GM18907 (cell line): ENCODE results near the gene FRMD4A.
A peak's percentile ranks its signal among the peaks of the same experiment; 100 is the strongest.
"Not testable (repeated sequence)": the region's sequence is repeated elsewhere in the genome, so short reads cannot be mapped to it uniquely, and the experiment has no call there.

Experiments used
- ATAC-seq: cut with Tn5 transposase; IDR thresholded peaks from one replicate; pipeline ENCODE4 v1.9.1; 2021; ENCODE audit warnings: mild to moderate bottlenecking, moderate library complexity; ENCODE audit not compliant: unreplicated experiment

FRMD4A gene

DNA sequence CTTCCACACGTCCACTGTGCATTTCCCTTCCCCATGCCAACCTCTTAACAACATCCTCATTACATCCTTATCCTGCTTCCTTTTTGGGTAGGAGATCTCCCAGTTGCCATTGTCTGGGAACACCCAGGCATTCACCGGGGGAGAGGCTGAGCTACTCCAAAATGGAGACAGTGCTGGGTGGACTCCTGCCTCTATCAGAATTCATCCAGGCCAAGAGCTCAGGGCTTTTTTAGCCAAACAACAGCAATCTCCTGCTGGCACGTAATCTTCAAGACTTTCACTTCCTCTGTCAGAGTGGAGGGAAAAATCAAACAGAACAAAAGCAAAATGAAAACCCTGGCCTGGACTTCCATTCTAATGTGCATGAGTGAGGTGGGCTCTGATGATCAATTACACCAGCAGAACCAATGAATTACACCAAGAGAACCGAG is 499.0 kb downstream of the FRMD4A start:
- ATAC-seq, result peak; percentile 72

DNA sequence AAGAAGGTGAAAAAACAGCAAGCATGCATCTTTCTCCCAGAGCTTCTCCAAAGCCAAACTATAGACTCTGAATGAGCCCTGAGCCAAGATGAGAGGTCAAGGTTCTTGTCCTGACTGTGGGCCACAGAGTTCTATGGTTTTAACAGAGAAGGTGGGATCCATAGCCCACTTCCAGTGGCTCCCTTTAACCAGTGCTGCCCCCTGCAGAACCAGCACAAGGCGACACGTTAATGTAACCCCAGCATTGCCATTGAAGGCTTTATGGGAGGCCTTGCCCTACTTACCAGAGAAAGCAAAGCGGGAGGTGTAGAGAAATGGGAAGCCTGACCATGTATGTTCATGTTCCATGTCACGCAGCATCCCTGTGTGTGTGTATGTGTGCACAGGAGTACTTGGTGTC is 500.3 kb downstream of the FRMD4A start:
- no peak for ATAC-seq

DNA sequence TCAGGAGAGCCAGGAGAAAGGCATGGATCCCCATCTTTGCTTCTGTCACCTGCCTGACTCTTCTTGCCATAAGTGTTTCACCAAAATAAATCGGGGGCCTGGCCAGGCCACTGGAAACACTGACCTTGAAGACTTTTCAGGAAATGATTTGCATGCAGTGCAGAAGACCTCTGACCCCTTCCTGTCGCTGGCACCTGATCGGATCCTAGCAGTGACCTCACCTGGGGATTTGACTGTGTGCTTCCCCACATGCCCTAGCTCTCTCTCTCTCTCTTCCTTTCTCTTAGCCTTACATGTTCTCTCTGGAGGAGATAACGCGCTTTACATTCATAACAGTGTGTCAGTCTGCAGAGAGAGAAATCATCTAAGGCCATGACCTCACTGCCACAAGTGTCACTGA is 500.9 kb downstream of the FRMD4A start:
- ATAC-seq, result no peak

DNA sequence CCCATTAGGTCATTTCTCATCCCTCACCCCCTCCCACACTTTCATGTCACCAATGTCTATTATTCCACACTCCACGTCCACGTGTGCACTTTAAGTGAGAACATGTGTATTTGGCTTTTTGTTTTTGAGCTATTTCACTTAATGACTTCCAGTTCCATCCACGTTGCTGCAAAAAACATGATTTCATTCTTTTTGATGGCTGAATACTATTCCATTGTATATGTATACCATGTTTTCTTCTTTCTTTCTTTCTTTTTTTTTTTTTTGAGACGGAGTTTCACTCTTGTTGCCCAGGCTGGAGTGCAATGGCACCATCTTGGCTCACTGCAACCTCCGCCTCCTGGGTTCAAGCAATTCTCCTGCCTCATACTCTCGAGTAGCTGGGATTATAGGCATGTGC is 502.4 kb downstream of the FRMD4A start:
- ATAC-seq, result not testable (repeated sequence)

DNA sequence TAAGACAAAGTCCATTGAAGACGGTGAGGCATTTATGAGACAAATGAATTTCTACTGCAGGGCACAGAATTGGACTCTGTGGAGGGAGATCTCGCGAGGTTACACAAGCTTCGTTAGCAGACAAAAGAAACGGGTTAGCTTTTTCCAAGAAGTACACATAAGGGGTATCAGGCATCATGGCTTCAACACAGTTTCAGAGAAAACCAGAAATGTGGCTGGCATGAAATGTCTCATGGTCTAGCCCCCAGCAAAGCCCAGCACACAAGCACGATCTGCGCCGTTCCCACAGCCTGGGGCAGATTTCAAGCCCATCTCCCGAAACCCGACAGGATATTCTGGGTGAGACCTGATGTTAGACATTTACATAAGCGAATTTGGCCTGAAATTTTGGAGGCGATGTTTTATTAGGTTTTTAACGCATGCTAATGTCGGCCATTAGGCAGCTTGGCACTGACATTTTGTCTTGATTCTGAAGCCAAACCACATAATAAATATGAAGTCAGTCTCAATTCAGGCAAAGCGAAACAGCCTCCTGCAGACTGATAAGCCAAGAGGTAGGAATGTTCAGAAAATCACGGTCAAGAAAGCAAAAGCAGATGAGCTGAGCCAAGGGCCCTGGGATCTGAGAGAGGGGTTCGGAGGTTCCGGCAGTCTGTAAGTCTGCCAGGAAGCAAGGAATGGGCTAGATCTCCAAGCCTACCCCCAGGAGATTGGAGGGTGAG is 503.5 kb downstream of the FRMD4A start:
- no peak for ATAC-seq

DNA sequence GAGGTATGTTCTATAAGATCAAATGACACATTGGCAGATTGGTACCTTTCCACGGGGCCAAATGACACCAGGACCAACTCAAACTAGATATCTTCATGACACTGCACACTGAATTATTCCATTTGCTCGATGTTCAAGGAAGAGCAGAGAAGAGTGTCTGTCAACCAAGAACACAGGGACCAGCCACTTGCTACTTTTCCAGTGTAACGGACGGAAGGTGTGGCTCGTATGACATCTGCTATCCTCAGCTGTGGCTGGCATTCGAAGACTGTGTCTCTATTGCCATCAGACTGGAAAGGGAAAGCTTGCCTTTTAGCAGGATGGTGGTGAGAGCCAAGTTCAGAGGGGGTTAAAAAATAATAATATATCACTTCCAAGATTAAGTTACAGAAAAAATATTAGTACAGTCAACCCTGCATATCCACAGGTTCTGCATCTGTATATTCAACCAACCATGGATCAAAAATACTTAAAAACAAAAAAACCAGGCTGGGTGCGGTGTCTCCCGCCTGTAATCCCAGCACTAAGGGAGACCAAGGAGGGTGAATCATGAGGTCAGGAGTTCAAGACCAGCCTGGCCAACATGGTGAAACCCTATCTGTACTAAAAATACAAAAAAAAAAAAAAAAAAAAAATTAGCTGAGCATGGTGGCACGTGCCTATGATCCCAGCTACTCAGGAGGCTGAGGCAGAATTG is 506.9 kb downstream of the FRMD4A start:
- no peak for ATAC-seq

DNA sequence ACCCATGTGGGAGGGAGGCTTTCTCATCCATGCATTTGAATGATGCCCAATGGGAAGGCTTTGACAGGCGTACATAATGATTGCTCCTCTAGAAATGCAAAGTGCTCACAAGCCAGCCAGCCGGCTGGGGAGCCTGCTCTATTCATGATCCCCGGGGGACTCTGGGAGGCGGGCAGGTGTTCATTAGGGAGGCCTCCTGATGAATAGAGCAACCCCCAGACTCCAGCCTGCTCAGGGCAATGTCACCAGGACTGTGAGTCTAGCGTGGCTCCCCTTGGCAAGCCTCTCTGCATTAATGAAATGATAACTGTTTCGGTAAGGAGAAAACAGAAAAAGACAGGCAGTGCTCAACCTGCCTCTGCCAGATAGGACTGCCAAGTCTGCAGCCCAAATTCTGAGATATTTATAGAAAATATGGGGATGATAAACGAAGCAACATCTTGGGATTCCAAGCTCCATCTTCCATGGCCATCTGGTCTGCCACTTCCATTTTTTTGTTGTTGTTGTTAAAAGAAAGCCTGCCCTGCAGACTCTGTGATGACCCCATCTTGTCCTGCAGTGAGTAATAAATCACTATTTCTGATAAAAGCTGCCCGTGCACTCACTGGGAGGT is 507.5 kb downstream of the FRMD4A start:
- ATAC-seq, result no peak

DNA sequence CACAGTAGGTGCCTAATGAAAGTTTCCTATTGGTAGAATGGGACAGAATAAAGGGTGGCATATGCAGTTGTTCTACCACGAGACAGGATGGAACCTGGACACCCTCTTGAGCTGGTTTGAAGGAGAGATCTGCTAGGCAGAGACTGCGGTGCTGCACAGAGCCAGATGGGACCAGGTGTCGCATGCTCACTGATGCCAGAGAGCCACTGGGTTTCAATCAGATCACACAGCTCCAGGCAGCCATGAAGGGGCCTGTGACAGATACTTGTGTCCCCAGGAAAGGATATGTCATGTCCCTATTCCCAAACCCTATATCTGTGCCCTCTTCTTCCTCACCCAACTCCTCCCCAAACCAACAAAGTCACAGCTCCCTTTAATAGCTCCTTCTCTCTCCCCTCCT is 508.2 kb downstream of the FRMD4A start:
- ATAC-seq, result no peak

DNA sequence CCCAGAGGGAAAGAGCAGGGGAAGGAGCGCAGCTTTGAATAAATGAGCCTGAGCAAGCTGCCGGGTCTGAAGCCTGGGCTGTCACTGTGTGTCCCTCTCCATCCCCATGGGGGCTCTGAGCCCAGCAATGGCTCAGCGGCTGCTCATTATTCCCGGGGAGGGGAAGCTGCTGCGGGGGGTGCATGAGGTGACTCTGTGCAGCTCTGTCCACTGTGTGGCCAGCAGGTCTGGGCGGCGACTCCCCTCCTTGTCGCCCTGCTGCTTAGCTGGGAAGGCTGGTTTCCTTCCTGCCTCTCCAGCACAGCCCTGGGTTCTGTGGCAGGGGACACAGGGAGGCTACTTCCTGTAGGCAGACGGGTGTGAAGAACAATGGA is 509.8 kb downstream of the FRMD4A start:
- no peak for ATAC-seq

DNA sequence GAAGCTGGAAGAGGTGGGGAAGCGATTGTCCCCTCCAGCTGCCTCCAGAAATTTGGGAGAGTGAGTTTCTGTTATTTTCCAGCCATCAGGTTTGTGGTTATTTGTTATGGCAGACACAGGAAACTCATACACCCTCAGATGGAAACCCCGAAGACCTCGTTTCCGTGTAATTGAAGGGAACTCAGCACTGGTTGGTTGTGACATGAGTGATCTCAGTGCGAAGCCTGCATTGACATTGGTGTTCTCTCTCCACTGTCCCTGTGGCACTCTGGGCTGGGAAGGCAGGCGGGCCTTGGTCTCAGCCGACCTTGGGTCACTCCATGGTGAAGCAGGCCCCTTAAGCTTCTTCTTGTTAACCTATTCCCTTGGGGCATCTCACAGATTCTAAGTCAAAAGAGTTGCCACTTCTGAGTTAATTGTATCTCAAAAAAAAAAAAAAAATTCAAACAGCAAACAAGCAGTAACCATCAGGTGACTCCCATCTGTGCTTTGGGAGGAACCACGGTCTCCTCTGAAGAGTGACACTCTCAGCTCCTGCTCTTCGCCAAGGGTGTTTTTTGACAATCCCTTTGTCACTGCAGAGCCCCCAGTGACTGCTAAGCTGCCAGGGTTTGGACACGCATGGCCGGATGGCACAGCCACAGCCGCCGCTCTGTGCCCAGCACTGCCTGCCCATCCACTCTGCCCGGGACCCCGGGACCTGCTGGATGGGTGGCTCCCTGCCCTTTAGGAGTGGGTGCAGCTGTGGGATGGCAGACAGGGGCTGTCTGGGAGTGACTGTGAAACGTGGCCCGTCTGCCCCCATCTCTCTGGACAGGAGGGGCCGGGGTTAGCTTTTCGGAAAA is 510.4 kb downstream of the FRMD4A start:
- ATAC-seq, result no peak

DNA sequence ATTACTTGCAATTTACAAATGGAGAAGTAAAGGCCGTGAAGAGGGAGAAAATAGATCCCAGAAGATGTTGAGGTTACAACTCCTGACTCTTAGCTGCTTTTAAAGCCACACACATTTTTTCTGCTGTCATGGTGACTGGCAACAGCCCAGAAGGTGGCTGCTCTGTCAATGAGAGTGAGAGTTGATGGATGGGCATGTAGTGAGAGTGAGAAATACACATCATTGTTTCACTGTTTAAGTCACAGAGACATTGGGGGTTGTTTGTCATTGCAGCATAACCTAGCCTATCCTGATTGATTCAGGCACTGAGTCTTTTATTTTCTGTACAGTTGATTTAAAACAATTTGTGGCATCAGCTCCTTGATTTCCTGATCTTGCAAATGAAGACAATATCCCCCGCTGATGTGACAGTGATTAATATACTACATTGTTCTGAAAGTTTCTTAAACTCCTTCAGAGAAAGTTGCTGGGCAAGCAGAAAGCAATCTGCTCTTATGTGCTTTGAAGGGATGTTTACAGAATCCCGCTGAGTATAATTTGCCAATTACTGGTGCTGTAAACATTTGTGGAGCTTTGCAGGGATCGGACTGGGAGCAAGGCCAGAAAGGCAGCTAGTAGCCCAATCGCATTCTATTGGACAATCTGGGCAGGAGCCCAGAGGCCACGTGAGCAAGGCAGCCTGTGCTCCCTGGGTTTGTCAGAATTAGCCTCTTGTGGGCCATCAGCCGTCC is 514.4 kb downstream of the FRMD4A start:
- no peak for ATAC-seq

DNA sequence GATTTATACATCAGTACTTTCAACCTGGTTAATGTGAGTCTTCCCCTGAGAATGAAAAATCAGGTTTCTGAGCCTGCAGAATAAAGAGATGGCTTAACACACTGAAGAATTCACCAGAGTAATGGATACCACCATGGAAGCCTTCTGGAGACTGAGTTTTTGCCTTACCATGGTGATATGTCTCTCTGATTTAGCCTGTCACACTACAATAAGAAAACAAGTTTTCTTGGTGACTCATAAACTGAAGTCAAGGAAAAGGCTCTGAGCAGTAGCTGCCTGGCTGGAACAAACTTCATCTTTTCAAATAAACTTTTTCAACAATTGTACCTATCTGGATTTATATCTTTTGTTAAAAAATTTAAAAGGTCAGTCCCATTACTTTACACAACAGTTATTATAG is 515.0 kb downstream of the FRMD4A start:
- no peak for ATAC-seq

DNA sequence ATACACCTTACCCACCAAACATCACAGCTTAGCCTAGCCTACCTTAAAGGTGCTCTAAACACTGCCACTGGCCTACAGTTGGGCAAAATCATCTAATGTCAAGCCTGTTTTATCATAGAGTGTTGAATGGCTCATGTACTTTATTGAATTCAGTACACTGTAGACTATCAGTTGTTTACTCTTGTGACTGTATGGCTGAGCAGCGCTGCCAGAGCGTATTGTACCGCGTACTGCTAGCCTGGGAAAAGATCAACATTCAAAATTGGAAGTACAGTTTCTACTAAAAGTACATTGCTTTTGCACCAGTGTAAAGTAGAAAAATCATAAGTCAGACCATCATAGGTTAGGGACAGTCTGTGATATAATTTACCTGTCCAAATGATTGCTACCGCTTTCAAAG is 517.2 kb downstream of the FRMD4A start:
- no peak for ATAC-seq

DNA sequence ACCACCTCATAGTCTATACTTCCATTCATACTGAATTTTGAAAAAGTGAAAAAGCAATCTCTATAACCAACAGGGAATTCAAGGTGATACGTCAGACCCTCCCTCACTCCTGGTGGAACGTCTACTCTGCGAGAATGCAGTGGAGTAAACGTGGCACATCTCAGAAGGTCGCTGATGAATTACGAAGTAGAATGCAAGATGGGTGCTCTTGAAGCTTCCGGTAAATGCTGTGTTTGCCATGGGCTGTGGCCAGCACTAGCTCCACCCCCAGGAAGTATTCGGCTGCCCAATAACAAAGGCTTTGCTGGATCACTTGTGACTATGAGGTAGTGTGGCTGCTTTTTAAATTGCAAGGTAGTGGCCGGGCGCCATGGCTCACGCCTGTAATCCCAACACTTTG is 517.9 kb downstream of the FRMD4A start:
- ATAC-seq, result no peak

DNA sequence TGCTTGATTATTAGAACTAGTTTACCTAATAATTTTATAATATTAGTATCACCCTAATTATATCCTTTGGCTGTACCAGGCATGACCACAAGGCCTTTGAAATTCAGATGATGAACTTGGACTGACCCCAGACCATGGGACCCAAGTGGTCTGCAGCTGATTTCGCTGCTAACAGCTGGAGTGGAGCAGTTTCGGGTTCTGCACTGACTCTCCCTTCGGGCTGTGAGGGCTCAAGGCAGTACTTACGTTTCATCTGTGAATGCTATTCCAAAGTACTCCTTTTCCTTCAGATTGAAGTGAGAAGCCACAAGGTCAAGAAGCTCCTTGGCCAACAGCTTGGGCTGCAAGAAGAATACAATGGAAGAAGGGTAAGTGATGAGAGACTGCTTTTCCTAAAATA is 520.2 kb downstream of the FRMD4A start:
- no peak for ATAC-seq

DNA sequence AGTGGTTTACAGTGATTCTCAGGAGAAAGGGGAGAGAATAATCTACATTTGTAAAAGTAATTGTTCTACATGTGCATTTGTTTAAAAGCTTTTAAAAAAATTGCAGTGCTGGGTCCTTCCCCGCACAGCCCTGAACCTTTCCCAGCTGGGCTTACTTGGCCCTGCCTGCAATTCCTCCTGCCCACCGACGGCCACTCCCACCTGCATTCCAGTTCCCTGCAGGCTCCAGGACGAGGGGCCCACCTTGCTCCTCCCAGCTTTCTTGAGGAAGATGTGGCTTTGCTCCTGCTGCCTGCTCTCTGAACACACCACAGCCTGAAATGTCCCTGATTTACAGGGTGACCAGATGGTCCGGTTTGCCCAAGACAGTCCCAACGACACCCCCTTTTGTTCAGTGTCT is 521.3 kb downstream of the FRMD4A start:
- ATAC-seq, result no peak

DNA sequence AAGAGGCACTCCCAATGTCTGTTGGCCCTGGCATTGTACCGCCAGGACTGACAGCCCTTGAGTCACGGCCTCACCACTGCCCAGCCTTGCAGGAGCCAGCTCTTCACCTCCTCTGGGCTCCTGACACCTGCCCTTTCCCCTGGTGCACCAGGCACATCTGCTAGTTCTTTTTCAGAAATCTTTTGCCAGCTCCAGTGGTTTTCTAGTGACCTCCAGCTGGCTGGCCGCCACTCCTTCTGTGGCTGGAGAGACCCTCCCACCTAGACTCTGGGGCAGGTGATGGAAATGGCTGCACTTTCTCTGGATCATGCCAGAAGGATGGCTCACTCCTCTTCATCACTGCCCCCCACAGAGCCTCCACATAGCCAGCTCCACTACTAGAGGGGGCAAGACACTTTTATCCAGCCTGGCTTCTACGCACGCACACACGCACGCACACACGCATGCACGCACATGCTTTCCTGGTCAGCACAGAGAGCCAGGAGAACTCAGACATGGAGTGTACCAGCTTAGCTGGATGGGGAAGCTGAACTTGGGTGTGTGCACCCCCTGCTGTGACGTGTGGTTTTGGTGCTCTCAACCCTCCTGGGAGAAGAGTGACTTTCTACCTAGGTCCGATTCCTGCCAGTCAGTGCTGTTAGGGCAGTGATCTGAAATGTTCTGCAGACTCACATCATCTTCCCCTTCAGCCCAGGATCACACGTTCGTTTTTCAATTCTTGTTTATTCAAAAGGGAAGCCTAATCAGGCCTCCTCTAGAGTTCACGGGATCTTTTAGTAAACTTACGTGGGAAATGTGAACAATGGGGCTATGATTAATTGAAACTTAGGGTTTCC is 522.0 kb downstream of the FRMD4A start:
- ATAC-seq, result no peak

DNA sequence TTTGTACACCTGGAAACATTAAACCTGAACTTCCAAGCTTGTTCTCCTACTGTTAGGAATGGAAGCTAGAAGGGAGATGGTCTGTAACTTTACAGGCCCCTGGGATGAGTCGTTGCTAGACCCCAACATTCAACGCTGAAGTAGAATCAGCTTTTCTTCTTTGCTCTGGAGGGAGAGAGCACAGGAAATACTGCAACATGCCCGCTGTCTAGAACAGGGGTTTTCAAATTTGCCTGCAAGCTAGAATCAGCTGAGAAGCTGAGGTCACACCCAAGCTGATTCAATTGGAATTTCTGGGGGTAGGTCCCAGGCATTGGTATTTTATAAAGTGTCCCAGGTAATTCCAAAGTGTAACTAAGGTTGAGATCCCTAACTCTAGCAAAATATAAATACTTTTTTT is 524.3 kb downstream of the FRMD4A start:
- ATAC-seq, result no peak

DNA sequence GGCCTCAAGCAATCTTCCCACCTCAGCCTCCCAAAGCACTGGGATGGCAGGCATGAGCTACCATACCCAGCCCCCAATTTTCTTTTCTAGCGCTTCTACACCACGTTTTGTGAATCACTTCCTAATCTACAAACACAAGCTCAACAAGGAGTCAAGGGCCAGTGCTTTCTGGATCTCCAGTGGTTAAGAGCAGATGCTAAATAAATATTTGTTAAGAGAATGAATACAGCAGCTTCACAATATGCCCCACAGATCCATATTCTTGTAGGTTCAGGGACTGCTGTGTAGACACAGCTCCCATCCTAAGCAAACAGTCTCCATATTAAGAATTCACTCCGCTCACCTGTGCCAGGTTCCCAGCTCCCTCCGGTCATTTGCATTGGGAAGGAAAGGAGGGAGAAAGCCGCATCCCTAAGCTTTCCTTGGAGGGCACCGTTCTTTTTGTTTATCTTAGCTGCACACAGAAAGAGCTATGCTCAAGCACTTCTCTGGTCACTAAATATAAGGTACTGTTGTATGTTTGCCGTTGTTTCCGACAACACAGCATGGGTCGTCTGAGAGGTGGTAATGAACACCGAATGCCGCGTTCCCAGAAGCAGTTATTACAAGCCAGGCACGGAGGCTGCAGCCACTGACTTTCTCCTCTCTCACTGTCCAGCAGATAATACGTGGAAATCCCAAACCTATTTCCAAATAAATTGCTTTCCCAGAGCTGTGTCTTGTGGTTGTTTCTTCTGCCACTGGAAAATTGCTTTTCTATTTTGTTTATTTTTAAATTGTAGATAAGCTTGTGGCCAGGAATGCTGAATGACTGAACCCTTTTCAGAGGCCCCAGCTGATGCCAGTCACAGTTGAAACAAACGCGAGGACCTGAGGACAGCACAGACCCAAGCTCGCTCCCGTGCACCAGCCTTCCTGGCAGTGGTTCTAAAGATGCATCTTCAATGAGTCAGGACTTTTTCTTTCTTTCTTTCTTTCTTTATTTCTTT is 526.9 kb downstream of the FRMD4A start:
- no peak for ATAC-seq
